Measurements from ENCODE around the gene HOATZ.

The HOATZ gene

DNA sequence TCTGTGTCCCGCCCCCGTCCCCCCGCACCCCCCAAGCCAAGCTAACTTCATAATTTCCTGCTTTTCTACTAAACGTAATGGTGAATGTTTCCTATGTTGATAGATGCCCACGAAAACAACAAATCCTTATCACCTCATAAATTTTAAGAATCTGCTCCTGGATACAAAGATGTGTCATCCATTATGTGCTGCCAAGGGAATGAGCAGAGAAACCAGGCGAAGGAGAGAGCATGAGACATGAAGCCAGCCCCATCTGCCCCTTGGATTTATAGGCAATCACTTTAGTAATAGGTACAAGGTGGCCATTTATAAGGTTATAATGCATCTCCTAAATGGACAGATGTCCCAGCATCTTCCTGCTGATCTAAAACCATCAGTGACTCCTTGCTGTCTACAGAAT, 56.2 kb downstream of the HOATZ start:
- Mint-ChIP-seq H3K4me3 (no peak overlapping the region), H3K4me1 (ENCODE audit: low read depth) (no peaks in the 10 kb centered on the region), H3K27me3 (ENCODE audit: low read depth) (peaks cover 9% of the 10 kb centered on the region), H3K36me3 (ENCODE audit: low read depth) (no peaks in the 10 kb centered on the region), H3K9me3 (no peaks in the 10 kb centered on the region), H3K27ac (no peak overlapping the region)

DNA sequence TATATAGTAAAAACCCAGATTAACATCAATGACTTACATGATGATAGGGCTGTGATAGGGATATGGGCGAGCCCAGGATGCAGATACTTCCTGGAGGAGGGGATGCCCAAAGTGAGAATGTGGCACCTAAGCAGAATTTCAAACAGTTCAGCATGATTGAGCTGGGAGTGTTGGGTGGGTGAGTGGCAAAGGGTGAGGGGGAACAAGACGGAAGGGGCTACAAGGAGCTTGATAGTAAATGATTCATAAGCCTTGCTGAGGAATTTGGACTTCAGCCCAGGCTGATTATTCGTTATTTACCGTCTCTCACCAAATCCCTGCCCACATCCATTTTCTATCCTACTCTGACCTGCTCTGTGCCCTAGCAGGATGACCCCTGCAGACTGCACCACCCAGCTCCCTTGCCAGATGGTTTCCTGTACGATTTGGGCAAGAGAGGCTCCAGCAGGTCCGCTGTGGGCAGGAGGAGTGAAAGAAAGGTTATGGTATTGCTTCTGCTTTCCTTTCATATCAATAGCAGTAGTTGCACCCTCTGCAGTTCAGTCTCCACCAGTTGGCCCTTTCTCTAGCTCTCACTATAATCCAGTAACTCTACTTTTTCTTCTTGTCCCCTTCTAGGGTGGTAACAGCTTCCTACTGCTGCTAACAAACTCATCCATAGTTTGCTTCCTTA, 57.4 kb downstream of the HOATZ start:
- Mint-ChIP-seq H3K4me1 (ENCODE audit: low read depth) (no peaks in the 10 kb centered on the region), H3K27ac (no peak overlapping the region), H3K9me3 (no peaks in the 10 kb centered on the region), H3K36me3 (ENCODE audit: low read depth) (no peaks in the 10 kb centered on the region), H3K27me3 (ENCODE audit: low read depth) (peaks cover 9% of the 10 kb centered on the region), H3K4me3 (no peak overlapping the region)

DNA sequence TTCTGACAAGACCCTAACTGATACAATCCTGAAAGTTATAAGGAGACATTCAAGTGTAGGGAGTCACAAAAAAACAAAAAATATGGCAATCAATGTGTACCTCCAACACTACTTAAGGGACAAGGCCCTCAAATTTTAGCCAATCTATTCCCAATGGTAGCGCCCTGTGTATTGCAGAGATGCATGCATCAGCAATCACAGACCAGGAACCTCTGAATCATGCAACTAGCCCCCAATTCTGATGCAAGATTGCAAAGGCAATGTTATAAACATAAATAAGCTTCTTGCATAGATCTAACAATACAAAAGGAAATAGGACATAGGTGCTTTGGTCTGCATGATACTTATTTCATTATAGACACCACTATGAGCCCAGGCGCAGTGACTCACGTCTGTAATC, 58.0 kb downstream of the HOATZ start:
- H3K4me1 Mint-ChIP-seq (ENCODE audit: low read depth), result no peaks in the 10 kb centered on the region
- no peaks in the 10 kb centered on the region for H3K36me3 Mint-ChIP-seq (ENCODE audit: low read depth)
- no peak overlapping the region for H3K27ac Mint-ChIP-seq
- no peak overlapping the region for H3K4me3 Mint-ChIP-seq
- H3K27me3 Mint-ChIP-seq (ENCODE audit: low read depth), result peaks cover 9% of the 10 kb centered on the region
- no peaks in the 10 kb centered on the region for H3K9me3 Mint-ChIP-seq

DNA sequence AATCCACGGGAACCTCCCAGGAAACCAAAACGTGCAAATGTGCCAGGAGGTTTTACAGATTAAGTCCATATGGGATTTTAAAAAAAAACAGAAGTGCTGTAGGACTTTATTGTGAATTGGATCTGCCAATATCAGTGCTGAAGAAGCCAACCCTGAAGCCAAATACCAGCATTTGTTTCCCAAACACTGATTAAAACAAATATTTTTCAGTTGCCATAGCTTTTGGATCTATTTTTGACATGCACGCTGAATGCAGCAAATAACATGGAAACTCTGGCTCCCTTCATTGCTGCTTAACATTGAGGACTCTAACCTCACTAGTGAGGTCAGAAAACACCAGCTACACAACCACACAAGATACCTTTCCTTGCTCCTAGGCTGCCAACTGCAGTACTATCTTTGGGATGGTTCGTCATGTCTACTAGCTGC, 59.3 kb downstream of the HOATZ start:
- Mint-ChIP-seq H3K27me3 (ENCODE audit: low read depth) (peaks cover 9% of the 10 kb centered on the region), H3K4me1 (ENCODE audit: low read depth) (no peaks in the 10 kb centered on the region), H3K4me3 (no peak overlapping the region), H3K36me3 (ENCODE audit: low read depth) (no peaks in the 10 kb centered on the region), H3K27ac (no peak overlapping the region), H3K9me3 (no peaks in the 10 kb centered on the region)

DNA sequence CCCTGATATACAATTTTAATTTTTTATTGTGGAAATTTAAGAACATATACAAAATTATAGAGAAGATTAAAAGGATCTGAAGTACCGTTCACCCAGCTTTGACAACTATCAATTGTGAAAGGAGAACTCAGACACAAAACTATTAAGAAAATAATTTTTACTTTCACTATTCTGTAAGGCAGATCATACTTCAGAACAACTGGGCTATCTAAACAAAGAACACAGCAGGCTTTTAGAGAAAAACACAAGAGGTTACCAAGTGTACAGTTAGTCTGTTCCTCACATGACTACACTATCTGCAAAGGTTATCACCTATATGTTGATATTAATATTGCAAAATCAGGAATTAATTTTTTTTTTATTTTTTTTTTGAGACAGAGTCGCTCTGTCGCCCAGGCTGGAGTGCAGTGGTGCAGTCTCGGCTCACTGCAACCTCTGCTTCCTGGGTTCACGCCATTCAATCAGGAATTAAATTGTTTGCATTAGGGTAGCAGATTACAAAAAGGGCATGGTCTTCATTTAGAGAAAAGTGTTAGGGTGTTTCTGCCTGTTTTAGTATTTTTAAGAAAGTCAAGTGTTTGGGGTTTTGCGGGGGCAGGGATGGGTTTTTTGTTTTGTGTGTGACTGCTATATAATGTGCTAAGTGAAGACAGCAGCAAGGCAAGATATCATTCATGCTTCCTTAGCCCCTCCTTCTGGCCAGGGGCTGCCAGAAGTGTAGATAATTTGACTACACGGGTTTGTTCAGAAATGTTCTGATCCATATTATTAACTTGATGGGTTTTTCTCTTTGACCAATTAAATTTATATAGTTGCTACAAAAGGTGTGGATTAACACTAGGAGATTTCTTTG, 60.0 kb downstream of the HOATZ start:
- Mint-ChIP-seq H3K36me3 (ENCODE audit: low read depth) (no peaks in the 10 kb centered on the region), H3K4me3 (no peak overlapping the region), H3K27me3 (ENCODE audit: low read depth) (peaks cover 9% of the 10 kb centered on the region), H3K9me3 (no peaks in the 10 kb centered on the region), H3K27ac (no peak overlapping the region), H3K4me1 (ENCODE audit: low read depth) (no peaks in the 10 kb centered on the region)

DNA sequence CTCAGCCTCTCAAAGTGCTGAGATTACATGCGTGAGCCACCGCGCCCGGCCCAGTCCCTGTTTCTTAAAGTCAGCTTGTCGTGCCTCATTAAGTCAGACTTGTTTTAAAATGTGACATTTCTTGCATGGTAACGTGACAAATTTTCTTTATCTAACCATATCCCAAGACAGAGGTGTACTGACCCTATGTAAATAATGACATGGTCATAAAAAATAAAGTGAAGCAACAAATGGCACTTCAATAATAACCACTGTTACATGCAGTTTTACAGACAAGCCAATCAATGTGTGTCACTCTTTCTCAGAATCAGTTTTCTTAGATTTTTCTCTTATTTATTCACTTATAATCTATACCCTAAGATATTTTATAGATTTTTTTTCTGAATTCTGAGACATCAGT, 61.2 kb downstream of the HOATZ start:
- no peak overlapping the region for H3K27ac Mint-ChIP-seq
- H3K36me3 Mint-ChIP-seq (ENCODE audit: low read depth), result no peaks in the 10 kb centered on the region
- H3K9me3 Mint-ChIP-seq, result no peaks in the 10 kb centered on the region
- no peak overlapping the region for H3K4me3 Mint-ChIP-seq
- peaks cover under 1% of the 10 kb centered on the region for H3K4me1 Mint-ChIP-seq (ENCODE audit: low read depth)
- H3K27me3 Mint-ChIP-seq (ENCODE audit: low read depth), result no peaks in the 10 kb centered on the region

DNA sequence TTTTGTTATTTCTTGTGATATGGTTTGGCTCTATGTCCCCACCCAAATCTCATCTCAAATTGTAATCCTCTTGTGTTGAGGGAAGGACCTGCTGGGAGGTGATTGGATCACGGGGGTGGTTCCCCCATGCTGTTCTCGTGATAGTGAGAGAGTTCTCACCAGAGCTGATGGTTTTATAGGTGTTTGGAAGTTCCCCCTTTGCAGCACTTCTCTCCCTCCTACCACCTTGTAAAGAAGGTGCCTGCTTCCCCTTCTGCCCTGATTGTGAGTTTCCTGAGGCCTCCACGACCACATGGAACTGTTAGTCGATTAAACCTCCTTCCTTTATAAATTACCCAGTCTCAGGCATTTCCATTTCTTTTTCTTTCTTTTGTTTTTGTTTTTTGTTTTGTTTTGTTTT, 63.2 kb downstream of the HOATZ start:
- H3K9me3 Mint-ChIP-seq, result no peaks in the 10 kb centered on the region
- H3K4me1 Mint-ChIP-seq (ENCODE audit: low read depth), result peaks cover 3% of the 10 kb centered on the region
- H3K4me3 Mint-ChIP-seq, result no peak overlapping the region
- no peaks in the 10 kb centered on the region for H3K36me3 Mint-ChIP-seq (ENCODE audit: low read depth)
- no peak overlapping the region for H3K27ac Mint-ChIP-seq
- no peaks in the 10 kb centered on the region for H3K27me3 Mint-ChIP-seq (ENCODE audit: low read depth)

DNA sequence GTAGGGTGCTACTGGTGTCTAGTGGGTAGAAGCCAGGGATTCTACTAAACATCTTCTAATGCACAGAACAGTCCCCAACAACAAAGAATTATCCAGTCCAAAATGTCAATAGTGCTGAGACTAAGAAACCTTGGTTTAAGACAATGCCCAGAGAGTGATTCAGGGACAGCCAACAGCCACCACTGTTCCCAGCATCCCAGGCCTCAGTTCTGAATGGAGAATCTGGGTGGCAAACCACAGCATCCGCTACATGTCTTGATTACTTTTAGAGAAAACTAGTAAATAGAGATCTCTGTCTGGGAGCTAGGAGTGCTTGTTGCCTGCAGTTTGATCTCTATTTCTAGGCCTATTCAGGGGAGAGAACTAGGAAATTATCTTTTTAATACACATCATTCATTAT, 66.8 kb downstream of the HOATZ start:
- Mint-ChIP-seq H3K4me3 (no peak overlapping the region), H3K36me3 (ENCODE audit: low read depth) (no peaks in the 10 kb centered on the region), H3K4me1 (ENCODE audit: low read depth) (peaks cover 5% of the 10 kb centered on the region), H3K27me3 (ENCODE audit: low read depth) (peaks cover 3% of the 10 kb centered on the region), H3K27ac (no peak overlapping the region), H3K9me3 (no peaks in the 10 kb centered on the region)

DNA sequence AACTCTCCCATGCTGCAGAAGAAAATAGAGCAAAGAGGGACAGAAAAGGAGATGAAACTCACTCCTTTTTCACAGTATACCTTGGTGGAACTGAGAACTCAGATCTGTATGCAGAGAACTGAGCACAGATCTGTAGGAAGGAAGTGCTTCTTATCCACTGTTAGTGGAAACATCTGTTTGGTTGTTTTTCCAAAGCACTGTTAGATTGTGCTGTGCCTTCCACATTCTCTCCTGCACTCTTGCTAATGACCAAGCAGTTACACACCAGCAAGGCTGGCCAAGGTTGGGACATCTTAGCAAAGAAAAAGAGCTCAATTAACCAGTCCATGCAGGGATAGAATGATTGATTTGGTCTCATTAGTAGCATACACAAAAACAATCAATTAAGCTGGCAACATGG, 67.6 kb downstream of the HOATZ start:
- Mint-ChIP-seq H3K9me3 (no peaks in the 10 kb centered on the region), H3K4me1 (ENCODE audit: low read depth) (peaks cover 6% of the 10 kb centered on the region), H3K36me3 (ENCODE audit: low read depth) (no peaks in the 10 kb centered on the region), H3K4me3 (no peak overlapping the region), H3K27ac (no peak overlapping the region), H3K27me3 (ENCODE audit: low read depth) (peaks cover 4% of the 10 kb centered on the region)

DNA sequence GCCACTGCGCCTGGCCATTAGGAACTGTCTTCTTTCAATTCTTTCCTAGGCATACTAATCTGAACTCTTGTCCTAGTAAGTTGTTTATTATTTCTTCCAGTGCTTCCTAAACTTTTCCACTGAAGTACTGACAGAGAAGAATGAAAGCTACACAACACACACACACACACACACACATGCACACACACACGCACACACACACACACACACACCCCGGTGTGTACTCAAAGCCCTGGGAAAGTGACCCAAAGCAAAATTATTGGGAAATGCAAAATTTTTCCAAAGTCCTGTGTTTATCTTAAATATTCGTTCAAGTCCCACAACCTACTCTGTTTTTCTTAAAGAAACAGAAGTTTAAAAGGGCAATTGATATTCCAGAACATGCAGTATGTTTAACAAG, 68.3 kb downstream of the HOATZ start:
- H3K27ac Mint-ChIP-seq, result no peak overlapping the region
- H3K36me3 Mint-ChIP-seq (ENCODE audit: low read depth), result no peaks in the 10 kb centered on the region
- H3K9me3 Mint-ChIP-seq, result no peaks in the 10 kb centered on the region

DNA sequence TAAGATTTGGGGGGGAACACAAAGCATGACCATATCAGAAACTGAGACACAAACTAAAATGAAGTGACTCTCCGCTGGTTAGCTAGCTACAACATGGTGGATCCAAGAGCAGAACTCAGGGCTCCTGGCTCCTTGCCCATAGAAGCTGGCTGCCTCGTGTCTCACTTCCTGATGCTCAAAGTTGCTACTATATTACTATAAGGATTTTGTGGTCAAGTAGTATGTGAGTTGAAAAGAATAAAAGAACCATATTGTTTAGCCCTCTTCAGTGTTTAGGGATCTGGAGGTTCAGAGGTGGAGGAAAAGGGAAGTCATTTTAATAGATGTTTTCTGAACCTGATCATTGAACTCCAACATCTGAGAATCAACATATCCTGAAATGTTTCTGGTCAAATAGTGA, 70.8 kb downstream of the HOATZ start:
- peaks cover 6% of the 10 kb centered on the region for H3K4me1 Mint-ChIP-seq (ENCODE audit: low read depth)
- H3K27me3 Mint-ChIP-seq (ENCODE audit: low read depth), result peaks cover 13% of the 10 kb centered on the region
- no peaks in the 10 kb centered on the region for H3K9me3 Mint-ChIP-seq
- no peak overlapping the region for H3K27ac Mint-ChIP-seq
- H3K36me3 Mint-ChIP-seq (ENCODE audit: low read depth), result no peaks in the 10 kb centered on the region
- H3K4me3 Mint-ChIP-seq, result no peak overlapping the region

More for the DNA sequence above, 68.3 kb downstream of the HOATZ start:
- Mint-ChIP-seq H3K4me3 (no peak overlapping the region), H3K27me3 (ENCODE audit: low read depth) (peaks cover 4% of the 10 kb centered on the region), H3K4me1 (ENCODE audit: low read depth) (peaks cover 6% of the 10 kb centered on the region)

DNA sequence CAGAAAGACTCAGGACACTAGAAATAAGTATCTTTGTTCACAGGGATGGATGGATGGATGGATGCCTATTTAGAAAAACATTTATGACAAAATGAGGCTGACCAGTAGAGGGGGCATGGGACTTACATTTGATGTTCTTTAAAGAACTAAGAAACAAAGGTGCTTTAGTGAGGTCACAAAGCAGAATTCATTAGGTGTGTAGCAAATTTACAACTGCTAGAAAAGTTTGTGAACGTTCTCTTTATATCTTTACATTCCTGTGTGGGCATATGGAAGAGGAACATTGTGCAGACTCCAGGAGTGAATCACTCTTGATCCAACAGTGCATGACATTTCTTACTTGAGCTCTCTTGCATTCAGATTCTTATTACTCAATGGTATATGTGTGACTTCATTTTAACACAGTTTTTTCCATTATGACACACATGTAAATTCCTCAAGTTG, 71.8 kb downstream of the HOATZ start:
- H3K9me3 Mint-ChIP-seq, result no peaks in the 10 kb centered on the region
- H3K36me3 Mint-ChIP-seq (ENCODE audit: low read depth), result no peaks in the 10 kb centered on the region
- H3K27me3 Mint-ChIP-seq (ENCODE audit: low read depth), result peaks cover 13% of the 10 kb centered on the region
- no peak overlapping the region for H3K27ac Mint-ChIP-seq
- peaks cover 3% of the 10 kb centered on the region for H3K4me1 Mint-ChIP-seq (ENCODE audit: low read depth)
- no peak overlapping the region for H3K4me3 Mint-ChIP-seq
